DMS 273 treated with DMSO at 0.1 percent for 48 hours (cell line): ENCODE measurements around the gene FBXO7.

ENCODE experiments used
- DNase-seq: peaks from one replicate; lab custom pipeline; 2025; lab: John Stamatoyannopoulos, UW

Gene FBXO7

GRCh38 chr22:32531931-32532819, 57.6 kb downstream of the FBXO7 start:
- DNase-seq, result no peak

- DNase-seq, result no peak
These were observed 58.2 kb downstream of the FBXO7 start for GRCh38 chr22:32532820-32533128.

DNA sequence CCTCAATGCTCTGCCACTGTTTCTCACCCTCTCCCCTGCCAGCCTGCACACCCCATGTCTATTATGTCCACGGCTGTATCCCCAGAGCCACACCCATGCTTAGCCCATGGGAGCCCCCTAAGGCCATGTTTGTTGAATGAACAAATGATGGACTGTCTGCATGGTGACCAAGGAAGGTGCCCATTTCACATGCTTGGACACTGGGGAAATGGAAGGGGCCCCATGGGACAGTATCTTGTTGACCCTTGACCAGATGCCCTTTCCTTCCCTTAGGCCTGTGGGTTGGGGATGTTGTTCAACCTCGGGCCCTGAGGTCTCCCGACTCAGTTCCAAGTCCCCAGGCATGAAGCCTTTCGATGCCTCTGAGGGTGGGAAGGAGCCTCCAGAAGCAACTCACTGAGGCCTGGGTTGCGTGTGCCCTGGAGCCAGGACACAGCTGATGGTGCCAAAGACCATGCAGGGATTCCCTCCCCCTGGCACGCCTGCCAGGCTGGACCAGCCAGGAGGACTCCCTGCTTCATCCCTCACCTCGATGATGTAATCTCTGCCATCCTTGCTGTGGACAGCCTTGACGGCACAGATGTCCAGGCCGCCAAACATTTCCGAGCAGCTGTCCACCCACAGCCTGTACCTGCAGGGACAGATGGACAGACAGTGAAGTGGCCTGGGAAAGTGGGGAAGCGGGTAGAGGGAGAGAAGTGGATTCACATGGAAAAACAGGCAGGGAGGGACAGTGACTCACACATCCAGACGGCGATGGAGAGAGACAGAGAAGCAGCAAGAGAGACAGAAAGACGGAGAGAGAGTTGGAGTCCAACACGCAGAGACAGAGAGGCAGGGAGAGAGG, 58.9 kb downstream of the FBXO7 start:
- no peak for DNase-seq

DNA sequence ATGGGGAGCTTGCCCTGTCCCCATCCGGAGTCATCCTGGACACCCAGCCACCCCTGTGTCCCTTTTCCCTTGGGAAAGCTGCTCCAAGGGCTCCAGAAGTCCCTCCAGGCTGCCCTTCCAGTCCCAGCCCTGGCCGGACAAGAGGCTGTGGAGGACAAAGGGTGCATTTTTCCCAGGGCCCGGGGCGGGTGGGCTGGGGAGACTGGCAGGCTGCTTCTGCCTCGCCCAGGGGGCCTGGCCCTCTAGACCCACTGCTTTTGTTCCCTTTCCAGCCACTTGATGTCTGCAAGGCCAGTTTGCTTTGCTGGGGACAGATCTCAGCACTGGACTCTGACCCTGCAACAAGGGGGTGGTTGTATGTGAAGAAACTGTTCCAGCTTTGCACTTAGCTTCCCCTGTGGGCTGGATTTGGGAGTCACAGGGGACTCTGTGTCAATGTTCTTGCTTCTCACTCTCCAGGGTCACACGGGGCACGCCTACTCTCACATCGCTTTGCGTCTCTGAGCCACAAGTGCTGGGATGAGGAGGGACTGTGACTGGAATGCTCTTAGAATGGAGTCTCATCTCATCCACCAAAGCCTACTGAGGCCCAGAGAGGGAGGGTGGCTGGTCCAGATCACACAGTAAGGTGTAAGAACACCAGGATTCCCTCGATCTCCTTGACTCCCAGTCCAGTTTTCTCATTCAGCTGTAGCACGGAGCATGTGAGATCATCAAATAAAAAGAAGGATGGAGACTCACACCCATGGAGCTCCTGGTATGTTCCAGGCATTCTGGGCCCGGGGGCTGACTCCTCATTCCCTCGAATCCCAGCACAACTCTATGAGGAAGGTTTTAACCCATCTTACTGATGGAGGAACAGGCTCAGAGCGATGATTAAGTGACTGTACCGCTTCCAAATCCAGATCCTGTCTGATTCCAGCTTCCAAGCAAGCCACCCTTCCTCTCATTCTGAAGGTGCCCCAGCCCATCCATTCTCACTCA, 59.9 kb downstream of the FBXO7 start:
- no peak for DNase-seq

GRCh38 chr22:32535531-32536190, 61.0 kb downstream of the FBXO7 start:
- DNase-seq, result no peak

GRCh38 chr22:32536352-32536751, 61.7 kb downstream of the FBXO7 start:
- no peak for DNase-seq

GRCh38 chr22:32538521-32538920, 63.9 kb downstream of the FBXO7 start:
- DNase-seq, result no peak

DNA sequence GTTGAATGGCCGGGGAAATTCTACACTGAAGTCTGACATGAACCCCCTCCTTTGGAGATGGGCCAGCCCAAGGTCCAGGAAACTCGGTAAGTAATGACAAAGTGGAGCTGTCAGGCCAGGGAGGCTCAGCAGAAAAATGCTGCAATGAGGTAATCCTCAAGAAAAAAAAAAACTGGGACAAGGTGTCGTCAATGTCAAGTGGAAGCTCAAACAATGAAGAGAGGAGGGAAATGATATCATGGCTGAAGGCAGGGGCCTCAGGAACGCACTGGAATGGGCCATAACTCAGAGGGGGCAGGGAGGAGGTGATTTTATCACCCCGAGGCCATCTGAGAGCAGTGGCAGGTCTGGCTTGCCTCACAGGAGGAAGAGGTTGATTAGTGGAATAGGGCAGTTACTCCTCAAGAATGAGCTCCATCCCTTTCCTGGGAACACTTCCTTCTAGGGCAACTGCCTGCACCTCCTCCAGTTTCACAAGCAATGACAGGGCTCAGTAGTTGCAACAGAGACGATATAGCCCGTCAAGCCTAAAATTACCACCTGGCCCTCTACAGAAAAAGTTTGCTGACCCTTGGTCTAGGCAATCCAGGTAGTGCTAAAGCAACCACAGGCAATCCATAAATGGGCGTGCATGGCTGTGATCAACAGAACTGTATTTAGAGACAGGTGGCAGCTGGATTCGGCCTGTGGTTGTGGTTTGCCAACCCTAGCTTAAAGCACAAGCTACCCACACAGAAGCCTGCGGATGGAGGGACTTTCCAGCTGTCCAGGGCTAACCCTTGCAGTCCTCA, 65.2 kb downstream of the FBXO7 start:
- no peak for DNase-seq

DNA sequence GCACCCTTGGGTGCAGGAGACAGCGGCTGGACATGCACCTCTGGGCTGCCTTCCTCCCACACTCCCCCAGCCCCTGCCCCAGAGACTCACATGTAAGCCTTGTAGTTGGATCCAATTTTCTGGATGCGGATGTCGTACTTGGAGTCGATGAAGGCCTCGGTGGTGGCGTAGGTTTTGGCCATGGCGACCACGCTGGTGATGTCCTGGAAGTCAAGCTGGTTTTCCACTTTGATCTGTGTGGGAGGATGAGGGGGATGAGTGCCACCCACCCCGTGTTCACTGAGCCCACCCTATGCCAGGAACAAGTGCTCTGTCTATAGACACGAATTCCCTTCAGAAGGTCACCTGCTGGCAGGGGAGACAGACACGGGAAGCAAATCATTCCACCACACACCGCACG, 66.9 kb downstream of the FBXO7 start:
- DNase-seq, result no peak

DNA sequence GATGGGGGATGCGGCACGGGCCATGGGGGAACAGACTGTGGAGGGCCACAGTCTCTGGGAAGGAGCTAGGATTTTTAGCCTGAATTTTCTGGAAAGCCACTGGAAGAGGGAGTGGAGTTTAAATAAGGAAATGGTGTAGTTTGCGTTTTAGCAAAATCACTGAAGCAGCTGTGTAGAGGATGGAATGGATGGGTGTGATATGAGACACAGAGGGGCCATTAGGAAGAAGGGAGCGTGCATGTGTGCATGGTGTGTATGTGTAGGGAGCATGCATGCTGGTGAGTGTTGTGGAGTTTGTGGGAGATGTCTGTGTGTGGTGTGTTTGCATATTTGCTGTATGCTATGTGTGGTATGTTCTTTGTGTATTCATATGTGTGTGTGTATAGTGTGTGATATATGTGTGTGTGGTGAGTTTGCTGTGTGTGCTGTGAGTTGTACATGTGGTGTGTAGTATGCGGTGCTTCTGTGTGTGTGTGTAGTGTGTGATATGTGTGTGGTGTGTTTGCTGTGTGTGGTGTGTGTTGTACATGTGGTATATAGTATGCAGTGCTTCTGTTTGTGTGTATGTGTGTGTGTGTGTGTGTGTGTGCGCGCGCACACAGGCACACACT, 67.6 kb downstream of the FBXO7 start:
- DNase-seq, result no peak

DNA sequence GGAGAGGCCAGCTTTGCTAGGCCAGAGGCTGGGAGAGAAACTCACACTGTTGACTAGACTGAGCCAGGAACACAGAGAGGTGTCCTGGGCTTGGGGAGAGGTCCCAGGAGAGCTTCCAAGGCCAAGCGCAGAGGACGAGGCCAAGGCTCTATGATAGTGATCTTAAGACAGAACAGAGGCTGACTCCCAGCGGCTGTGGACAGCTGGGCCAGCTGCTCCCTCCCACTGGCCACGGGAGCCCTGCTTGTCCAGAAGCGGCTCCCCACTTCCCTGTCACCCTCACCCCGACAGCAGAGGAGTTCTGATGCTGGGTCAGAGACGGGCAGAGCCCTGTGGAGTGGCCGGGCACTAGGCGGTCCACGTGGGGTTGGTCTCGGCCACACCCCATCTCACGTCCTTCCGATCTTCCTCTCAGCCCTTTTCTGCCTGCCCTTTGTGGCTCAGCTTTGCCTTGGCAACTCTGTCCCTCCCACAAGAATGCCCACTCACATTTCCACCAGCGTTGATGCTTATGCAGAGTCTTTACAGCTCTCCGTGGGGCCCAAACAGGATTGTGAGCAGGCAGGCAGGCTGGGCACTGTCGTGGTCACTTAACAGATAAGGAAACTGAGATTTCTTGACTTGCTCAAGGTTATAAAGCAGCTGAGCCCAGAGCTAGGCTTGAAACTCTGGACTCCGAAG, 68.2 kb downstream of the FBXO7 start:
- no peak for DNase-seq

GRCh38 chr22:32544953-32545558, 70.4 kb downstream of the FBXO7 start:
- no peak for DNase-seq

- DNase-seq, result no peak
These were observed 71.2 kb downstream of the FBXO7 start for GRCh38 chr22:32545801-32546200.

DNA sequence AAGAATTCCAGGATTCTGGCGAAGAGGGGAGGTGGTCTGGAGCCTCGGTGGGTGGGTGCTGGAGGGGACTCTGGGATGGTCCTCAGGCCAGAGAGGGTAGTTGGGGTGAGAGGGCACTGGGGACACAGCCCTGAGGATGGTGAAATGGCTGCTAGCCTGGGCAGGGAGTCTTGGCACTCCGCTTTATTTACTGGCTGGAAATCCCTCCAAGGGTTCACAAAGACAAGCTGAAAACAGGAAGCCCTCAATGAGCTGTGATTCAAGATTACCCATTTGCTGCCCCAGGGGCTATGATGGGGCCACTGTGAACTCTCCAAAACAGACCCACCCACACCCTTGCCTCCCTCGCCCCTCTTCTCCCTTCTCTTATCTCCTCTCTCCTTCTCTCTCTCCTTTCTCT, 71.9 kb downstream of the FBXO7 start:
- no peak for DNase-seq

- DNase-seq, result no peak
These were observed 72.3 kb downstream of the FBXO7 start for GRCh38 chr22:32546935-32547334.

DNA sequence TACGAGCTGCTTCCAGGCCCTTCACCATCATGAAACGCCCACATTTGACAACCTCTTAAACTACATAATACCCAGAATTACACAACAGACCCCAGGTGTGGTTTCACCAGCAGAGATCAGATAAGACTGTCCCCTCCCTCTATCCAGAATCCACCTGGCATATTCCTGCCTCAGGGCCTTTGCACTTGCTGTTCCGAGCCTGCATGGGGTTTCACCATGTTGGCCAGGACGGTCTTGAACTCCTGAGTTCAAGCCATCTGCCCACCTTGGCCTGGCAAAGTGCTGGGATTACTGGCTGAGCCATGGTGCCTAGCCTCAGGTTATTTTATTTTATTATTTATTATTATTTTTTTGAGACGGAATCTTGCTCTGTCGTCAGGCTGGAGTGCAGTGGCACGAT, 73.4 kb downstream of the FBXO7 start:
- no peak for DNase-seq
